Measurements from ENCODE around the gene TRIM34. TPM values are rescaled to one million over a fixed set of nuclear protein-coding genes. Genes with fewer than 3 reads are reported as not detected.

TRIM34 gene
- polyA plus RNA-seq, 1 of the 3 experiments (the other 2 are of a cell fraction): 3.2 TPM

DNA sequence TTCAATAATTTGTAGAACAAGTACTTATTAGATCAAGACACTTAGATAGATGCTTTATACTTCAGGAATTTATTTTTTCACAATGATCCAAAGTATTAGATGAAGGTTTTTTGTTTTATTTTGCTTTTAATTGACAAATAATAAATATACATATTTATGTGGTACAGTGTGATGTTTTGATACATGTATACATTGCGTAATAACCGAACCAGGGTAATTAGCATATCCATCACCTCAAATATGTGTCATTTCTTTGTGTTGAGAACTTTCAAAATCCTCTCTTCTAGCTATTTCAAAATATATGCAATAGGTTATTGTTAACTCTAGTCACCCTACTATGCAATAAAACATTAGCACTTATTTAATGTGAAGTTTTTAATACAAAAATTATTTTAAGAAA is 38.7 kb downstream of the TRIM34 start:
- Histone ChIP-seq H3K27ac (ENCODE audit: low read depth in 2 of 2, low read length in 1 of 2) (no peak overlapping the region), H2AFZ (ENCODE audit: low read depth) (no peak overlapping the region), H3K9me3 (no peaks in the 10 kb centered on the region), H3K4me2 (no peak overlapping the region), H3K27me3 (ENCODE audit: insufficient read depth) (no peaks in the 10 kb centered on the region), H3F3A (replicated peaks; ENCODE audit: insufficient read depth) (no peaks in the 10 kb centered on the region), H3K4me3 (ENCODE audit: low read depth in 2 of 2, low read length in 1 of 2) (no peak overlapping the region), H3K9me2 (no peaks in the 10 kb centered on the region), H3K9ac (no peak overlapping the region), H3K79me2 (ENCODE audit: insufficient read depth) (no peaks in the 10 kb centered on the region), H4K20me1 (ENCODE audit: insufficient read depth) (no peaks in the 10 kb centered on the region), H3K4me1 (ENCODE audit: control insufficient read depth in 1 of 2, insufficient read depth in 2 of 2, low read depth in 1 of 2, low read length in 1 of 2) (no peaks in the 10 kb centered on the region), H3K36me3 (replicated peaks in 1 of 2; ENCODE audit: control insufficient read depth in 1 of 2, insufficient read depth in 2 of 2, low read length in 1 of 2) (peaks cover 11 to 45% of the 10 kb centered on the region in 2 experiments)
- 85% methylated on average over 2 of the region's 2 CpGs for WGBS (ENCODE audit: low lambda C conversion rate)
- CTCF ChIA-PET: no interaction called here
- POLR2A ChIA-PET: no interaction called here
- TF ChIP-seq TAF1 (IDR thresholded peaks at IDR 0.05; ENCODE audit: borderline replicate concordance, low read depth, low read length): no peak
- DNase-seq: no peak

DNA sequence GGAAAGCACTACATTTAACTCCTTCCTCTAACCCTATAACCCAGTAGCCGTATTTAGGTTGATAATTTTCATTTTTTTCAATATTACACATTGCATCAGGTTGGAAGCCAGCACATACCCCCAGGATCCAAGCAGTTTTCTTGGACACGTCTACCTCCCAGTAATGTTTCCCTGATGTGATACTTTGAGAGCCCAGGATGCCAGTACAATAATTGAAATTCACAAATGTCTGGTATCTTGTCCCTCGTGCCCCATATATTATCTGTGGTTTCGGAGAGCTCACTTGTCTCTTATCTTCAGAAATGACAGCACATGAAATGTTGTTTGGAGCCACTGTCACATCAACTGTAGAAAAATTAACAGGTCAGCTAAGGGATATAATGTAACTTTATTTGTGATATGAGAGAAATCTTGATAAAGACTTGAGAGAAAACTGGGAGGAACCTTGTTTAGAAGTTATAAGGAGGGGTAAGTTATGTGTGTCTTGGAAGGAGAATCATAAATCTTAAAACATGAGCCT is 40.3 kb downstream of the TRIM34 start:
- Histone ChIP-seq H3K27ac (ENCODE audit: low read depth in 2 of 2, low read length in 1 of 2) (no peak overlapping the region), H3F3A (replicated peaks; ENCODE audit: insufficient read depth) (no peaks in the 10 kb centered on the region), H3K36me3 (replicated peaks in 1 of 2; ENCODE audit: control insufficient read depth in 1 of 2, insufficient read depth in 2 of 2, low read length in 1 of 2) (peaks cover 11 to 54% of the 10 kb centered on the region in 2 experiments), H3K9ac (no peak overlapping the region), H3K9me3 (no peaks in the 10 kb centered on the region), H3K27me3 (ENCODE audit: insufficient read depth) (no peaks in the 10 kb centered on the region), H3K9me2 (no peaks in the 10 kb centered on the region), H3K79me2 (ENCODE audit: insufficient read depth) (no peaks in the 10 kb centered on the region), H3K4me3 (ENCODE audit: low read depth in 2 of 2, low read length in 1 of 2) (no peak overlapping the region), H3K4me2 (no peak overlapping the region), H4K20me1 (ENCODE audit: insufficient read depth) (no peaks in the 10 kb centered on the region), H2AFZ (ENCODE audit: low read depth) (no peak overlapping the region), H3K4me1 (ENCODE audit: control insufficient read depth in 1 of 2, insufficient read depth in 2 of 2, low read depth in 1 of 2, low read length in 1 of 2) (no peaks in the 10 kb centered on the region)
- ChIA-PET CTCF (no interaction called here), POLR2A (no interaction called here)
- 85% methylated on average over 4 of the region's 4 CpGs for WGBS (ENCODE audit: low lambda C conversion rate)
- no peak for DNase-seq
- TF ChIP-seq NRF1 (IDR thresholded peaks at IDR 0.05; ENCODE audit: low read depth, low read length) (no peak), RFX5 (IDR thresholded peaks at IDR 0.05; ENCODE audit: low read length) (no peak), TCF12 (IDR thresholded peaks at IDR 0.05) (no peak), FOSL2 (IDR thresholded peaks at IDR 0.05; ENCODE audit: borderline replicate concordance, low read depth) (no peak)
- TF ChIP-seq, protein P1, sequence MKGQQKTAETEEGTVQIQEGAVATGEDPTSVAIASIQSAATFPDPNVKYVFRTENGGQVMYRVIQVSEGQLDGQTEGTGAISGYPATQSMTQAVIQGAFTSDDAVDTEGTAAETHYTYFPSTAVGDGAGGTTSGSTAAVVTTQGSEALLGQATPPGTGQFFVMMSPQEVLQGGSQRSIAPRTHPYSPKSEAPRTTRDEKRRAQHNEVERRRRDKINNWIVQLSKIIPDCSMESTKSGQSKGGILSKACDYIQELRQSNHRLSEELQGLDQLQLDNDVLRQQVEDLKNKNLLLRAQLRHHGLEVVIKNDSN (IDR thresholded peaks at IDR 0.05; ENCODE audit: borderline replicate concordance, low read depth): no peak
- TF ChIP-seq, protein P2, sequence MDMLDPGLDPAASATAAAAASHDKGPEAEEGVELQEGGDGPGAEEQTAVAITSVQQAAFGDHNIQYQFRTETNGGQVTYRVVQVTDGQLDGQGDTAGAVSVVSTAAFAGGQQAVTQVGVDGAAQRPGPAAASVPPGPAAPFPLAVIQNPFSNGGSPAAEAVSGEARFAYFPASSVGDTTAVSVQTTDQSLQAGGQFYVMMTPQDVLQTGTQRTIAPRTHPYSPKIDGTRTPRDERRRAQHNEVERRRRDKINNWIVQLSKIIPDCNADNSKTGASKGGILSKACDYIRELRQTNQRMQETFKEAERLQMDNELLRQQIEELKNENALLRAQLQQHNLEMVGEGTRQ (IDR thresholded peaks at IDR 0.05; ENCODE audit: borderline replicate concordance, low read depth, low read length): no peak
- TF ChIP-seq, protein P3, sequence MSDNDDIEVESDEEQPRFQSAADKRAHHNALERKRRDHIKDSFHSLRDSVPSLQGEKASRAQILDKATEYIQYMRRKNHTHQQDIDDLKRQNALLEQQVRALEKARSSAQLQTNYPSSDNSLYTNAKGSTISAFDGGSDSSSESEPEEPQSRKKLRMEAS (IDR thresholded peaks at IDR 0.05; ENCODE audit: low read depth): no peak

DNA sequence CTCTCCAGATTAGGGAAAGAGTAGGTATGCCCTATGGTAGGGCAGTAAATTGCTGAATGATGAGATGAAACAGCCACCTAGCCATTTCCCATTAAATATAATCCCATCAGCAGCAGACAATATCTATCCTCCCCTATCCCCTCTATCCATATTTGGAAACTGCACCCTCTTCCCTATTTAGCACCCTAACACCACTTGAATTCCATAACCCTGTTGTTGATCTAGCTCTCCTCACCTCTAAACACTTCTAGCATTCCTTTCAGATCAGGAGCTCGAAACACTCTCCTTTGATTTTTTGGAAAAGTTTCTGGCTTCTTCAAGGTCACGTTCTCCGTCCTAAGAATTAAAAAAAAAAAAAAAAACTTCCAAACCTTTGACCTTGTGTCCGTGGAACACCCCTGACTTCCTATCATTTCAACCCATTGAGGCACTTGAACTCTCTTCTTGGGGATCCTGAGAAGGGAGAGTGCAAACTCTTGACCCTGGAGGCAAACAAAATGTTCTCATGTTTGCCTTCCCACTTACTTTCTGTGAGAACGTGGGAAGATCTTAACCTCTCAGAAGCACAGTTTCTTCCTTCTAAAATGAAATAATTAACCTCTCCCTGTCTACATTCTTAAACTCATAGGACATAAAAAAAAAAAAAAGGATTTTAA is 41.1 kb downstream of the TRIM34 start:
- H3K4me3 ChIP-seq (ENCODE audit: low read depth in 2 of 2, low read length in 1 of 2): no peak overlapping the region
- no peaks in the 10 kb centered on the region for H3K9me3 ChIP-seq
- no peaks in the 10 kb centered on the region for H3K4me1 ChIP-seq (ENCODE audit: control insufficient read depth in 1 of 2, insufficient read depth in 2 of 2, low read depth in 1 of 2, low read length in 1 of 2)
- H3F3A ChIP-seq (replicated peaks; ENCODE audit: insufficient read depth): no peaks in the 10 kb centered on the region
- TF ChIP-seq EP300 (IDR thresholded peaks at IDR 0.05; ENCODE audit: borderline replicate concordance in 1 of 2, low read depth in 1 of 2, low read length in 1 of 2): no peak
- no peak for TF ChIP-seq SIN3A (IDR thresholded peaks at IDR 0.05; ENCODE audit: borderline replicate concordance, low read depth, low read length)
- TF ChIP-seq GATA2 (CRISPR knock-in tag; IDR thresholded peaks at IDR 0.05): no peak
- no peak for TF ChIP-seq YY1 (IDR thresholded peaks at IDR 0.05; ENCODE audit: low read depth)
- H3K79me2 ChIP-seq (ENCODE audit: insufficient read depth): no peaks in the 10 kb centered on the region
- no peak overlapping the region for H3K9ac ChIP-seq
- H4K20me1 ChIP-seq (ENCODE audit: insufficient read depth): no peaks in the 10 kb centered on the region
- WGBS (ENCODE audit: low lambda C conversion rate): 76% methylated on average over 5 of the region's 5 CpGs
- no peak for DNase-seq
- H3K27me3 ChIP-seq (ENCODE audit: insufficient read depth): no peaks in the 10 kb centered on the region
- CTCF ChIA-PET: no interaction called here
- no peak overlapping the region for H3K4me2 ChIP-seq
- H3K9me2 ChIP-seq: no peaks in the 10 kb centered on the region
- H3K36me3 ChIP-seq (replicated peaks in 1 of 2; ENCODE audit: control insufficient read depth in 1 of 2, insufficient read depth in 2 of 2, low read length in 1 of 2): peaks cover 11 to 60% of the 10 kb centered on the region in 2 experiments
- no peak overlapping the region for H3K27ac ChIP-seq (ENCODE audit: low read depth in 2 of 2, low read length in 1 of 2)
- POLR2A ChIA-PET: no interaction called here
- no peak overlapping the region for H2AFZ ChIP-seq (ENCODE audit: low read depth)
